RWPE1 (cell line): ENCODE results near the gene LRRC26.

Experiments
- CTCF ChIA-PET: fragments of 350-600 bp; sonication (Branson Sonifier 250); formaldehyde crosslinking; extraction: SDS; loops from one replicate; lab custom pipeline; 2021; lab: Yijun Ruan, JAX
- POLR2A ChIA-PET: fragments of 400-600 bp; formaldehyde crosslinking; extraction: SDS; loops from one replicate; lab custom pipeline; 2020; ENCODE audit warnings: antibody characterized with exemption; ENCODE audit not compliant: low non-redundant PET; lab: Yijun Ruan, JAX
- DNase-seq: peaks from one replicate; pipeline ENCODE4 v3.0.0; 2012; ENCODE audit warnings: low spot score
- H3K27ac ChIP-seq: fragments of 450-650 bp; 2 replicates; pipeline ENCODE4 v1.5.1; 2017
- TF ChIP-seq, protein P1 (sequence below): fragments of 450-650 bp; conservative IDR thresholded peaks from 2 replicates; pipeline ENCODE4 v1.5.1; 2017; ENCODE audit warnings: low read depth, mild to moderate bottlenecking

LRRC26 gene, protein sequence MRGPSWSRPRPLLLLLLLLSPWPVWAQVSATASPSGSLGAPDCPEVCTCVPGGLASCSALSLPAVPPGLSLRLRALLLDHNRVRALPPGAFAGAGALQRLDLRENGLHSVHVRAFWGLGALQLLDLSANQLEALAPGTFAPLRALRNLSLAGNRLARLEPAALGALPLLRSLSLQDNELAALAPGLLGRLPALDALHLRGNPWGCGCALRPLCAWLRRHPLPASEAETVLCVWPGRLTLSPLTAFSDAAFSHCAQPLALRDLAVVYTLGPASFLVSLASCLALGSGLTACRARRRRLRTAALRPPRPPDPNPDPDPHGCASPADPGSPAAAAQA

DNA sequence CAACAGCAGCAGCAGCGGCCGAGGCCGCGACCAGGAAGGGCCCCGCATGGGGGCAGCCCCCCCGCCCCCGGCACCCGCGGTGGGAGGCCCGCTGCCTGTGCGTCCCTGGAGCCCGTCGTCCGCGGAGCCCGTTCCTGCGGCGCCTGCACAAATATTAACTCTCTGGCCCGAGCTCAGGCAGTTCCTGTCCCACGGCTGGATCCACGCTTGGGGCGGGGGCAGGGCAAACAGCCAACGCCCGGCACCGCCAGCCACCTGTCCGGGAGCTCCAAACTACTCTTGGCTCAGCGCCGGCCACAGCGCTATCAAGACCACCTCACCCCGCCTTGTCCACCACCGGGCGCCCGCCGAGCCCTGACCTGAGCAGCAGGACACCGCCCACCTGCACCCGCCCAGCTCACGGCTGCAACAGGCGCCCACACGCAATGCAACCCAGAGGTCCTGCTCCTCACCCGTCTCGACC is at the start of gene LRRC26:
Gene LRRC26, minus strand, starts transcription at position 156 of the 463 bp plus-strand sequence. Its CDS starts 108 bp downstream, at position 48.
- CTCF ChIA-PET, result interaction anchor here (1.7 kb wide), 1 partner anchor 67 kb away, joined by 9 read pairs; no protein-coding TSS in a partner anchor

DNA sequence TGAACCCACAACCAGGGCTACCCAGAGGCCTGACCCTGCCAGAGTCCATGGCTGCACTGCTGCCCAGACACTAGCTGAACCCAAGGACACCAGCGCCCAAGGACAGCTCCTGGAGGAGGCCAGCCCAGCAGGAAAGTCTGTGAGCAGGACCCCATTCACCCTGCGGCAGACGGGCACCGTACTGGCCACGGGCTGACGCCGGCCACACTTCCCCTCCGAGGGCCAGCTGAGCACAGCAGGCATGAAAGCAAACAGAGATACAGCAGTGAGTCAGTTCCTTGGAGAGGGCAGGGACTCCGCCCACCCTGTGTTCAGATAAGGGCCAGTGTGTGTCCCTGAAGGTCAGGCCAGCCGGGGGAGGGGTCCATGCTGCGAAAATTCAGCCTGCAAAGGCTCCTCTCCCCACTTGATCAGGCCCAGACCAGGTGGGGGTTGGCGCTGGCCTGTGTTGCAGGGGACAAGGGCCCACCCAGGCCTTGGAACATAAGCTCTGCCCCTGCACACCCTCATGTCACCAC is 49.0 kb upstream of the LRRC26 start:
- no peak for DNase-seq
- ChIA-PET CTCF (interaction anchor here (0.7 to 1.1 kb wide), 3 partner anchors 30 to 104 kb away, joined by 3 to 6 read pairs (median 6); partner anchors contain the start of gene SSNA1), POLR2A (no interaction called here)
- TF ChIP-seq, protein P1, sequence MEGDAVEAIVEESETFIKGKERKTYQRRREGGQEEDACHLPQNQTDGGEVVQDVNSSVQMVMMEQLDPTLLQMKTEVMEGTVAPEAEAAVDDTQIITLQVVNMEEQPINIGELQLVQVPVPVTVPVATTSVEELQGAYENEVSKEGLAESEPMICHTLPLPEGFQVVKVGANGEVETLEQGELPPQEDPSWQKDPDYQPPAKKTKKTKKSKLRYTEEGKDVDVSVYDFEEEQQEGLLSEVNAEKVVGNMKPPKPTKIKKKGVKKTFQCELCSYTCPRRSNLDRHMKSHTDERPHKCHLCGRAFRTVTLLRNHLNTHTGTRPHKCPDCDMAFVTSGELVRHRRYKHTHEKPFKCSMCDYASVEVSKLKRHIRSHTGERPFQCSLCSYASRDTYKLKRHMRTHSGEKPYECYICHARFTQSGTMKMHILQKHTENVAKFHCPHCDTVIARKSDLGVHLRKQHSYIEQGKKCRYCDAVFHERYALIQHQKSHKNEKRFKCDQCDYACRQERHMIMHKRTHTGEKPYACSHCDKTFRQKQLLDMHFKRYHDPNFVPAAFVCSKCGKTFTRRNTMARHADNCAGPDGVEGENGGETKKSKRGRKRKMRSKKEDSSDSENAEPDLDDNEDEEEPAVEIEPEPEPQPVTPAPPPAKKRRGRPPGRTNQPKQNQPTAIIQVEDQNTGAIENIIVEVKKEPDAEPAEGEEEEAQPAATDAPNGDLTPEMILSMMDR, result no peak
- peak overlapping the region; percentile 82 for H3K27ac ChIP-seq

More for the DNA sequence above, at the start of gene LRRC26:
- peak within 1 kb of the TSS; percentile 1; the same call in 1 of the 2 replicates for H3K27ac ChIP-seq
- TF ChIP-seq, protein P1, result no peak
- POLR2A ChIA-PET, result interaction anchor here (0.9 to 2.0 kb wide), 2 partner anchors 19 to 41 kb away, joined by 3 to 5 read pairs; no protein-coding TSS in a partner anchor
- no peak for DNase-seq

DNA sequence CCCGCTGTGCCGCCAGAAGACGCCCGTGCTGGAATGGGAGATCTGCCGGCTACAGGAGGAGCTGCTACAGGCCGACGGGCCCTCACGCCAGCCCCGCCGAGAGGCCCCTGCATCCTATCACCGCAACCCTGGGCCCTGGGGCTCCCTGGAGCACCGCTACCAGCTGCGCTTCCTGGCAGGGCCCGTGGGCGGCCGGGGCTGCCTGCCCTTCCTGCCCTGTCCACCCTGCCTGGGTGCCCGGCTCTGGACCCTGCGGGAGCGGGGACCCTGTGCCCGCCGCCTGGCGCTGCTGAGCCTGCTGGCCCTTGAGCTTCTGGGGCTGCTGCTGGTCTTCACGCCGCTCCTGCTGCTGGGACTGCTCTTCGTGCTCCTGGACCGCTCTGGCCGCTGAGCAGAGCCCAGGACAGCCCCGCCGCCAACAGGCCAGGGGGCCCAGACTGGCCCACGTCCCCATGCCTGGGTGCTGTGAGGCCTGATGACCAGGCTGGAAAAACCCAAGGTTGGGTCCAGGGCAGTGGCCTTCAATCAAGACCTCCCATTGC is 48.4 kb upstream of the LRRC26 start:
- peak overlapping the region; percentile 82 for H3K27ac ChIP-seq
- TF ChIP-seq, protein P1, result no peak
- ChIA-PET CTCF (interaction anchor here (0.7 to 3.0 kb wide), 3 partner anchors 9 to 42 kb away, joined by 4 to 13 read pairs (median 6); partner anchors contain the start of gene RNF224), POLR2A (no interaction called here)
- no peak for DNase-seq

DNA sequence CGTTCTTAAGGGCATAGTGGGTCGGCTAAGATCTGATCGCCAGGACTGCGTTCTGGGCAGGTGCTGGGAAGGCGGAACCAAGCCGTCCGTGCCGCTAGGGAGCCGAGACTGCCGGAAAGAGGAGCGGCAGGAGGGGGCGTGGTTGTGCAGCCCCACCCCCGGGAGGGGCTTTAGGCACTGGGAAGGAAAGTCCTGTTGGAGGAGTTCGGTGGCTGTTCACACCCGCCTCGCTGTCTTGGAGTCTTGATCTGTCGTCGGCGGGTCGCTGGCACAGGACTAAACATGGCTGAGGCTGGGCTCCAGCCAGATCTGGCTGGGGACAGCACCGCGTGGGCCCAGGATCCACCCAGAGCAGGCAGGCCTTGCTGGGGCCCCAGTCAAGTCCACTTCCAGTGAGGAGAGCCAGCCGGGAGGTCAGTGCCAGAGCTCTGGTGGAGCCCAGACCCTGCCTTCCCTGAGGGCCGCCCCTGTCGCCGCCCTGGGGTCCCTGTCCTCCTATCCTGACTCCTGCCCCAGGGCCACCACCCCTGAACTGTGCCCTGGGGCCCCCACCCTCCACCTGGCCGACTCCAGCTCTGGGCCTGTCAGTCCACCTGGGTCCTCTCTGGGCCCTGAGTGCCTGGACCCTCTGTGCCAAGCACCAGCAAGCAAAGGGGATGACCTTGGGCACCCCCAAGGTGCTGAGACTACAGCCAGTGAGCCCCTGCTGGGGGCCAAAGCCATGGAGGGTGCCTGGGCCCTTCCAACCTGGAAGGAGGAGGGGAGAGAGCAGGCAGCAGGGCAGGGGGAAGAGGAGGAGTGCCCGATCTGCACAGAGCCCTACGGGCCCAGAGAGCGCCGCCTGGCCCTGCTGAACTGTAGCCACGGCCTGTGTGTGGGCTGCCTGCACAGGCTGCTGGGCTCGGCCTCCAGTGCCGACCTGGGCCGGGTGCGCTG is 47.7 kb upstream of the LRRC26 start:
- TF ChIP-seq, protein P1, result no peak
- DNase-seq, result peak; percentile 96
- ChIA-PET CTCF (interaction anchor here (0.6 to 3.0 kb wide), 6 partner anchors 9 to 103 kb away, joined by 3 to 13 read pairs (median 5); partner anchors contain the start of gene RNF224), POLR2A (interaction anchor here (1.0 kb wide), 1 partner anchor 23 kb away, joined by 3 read pairs; no protein-coding TSS in a partner anchor)
- peak overlapping the region; percentile 82 for H3K27ac ChIP-seq

DNA sequence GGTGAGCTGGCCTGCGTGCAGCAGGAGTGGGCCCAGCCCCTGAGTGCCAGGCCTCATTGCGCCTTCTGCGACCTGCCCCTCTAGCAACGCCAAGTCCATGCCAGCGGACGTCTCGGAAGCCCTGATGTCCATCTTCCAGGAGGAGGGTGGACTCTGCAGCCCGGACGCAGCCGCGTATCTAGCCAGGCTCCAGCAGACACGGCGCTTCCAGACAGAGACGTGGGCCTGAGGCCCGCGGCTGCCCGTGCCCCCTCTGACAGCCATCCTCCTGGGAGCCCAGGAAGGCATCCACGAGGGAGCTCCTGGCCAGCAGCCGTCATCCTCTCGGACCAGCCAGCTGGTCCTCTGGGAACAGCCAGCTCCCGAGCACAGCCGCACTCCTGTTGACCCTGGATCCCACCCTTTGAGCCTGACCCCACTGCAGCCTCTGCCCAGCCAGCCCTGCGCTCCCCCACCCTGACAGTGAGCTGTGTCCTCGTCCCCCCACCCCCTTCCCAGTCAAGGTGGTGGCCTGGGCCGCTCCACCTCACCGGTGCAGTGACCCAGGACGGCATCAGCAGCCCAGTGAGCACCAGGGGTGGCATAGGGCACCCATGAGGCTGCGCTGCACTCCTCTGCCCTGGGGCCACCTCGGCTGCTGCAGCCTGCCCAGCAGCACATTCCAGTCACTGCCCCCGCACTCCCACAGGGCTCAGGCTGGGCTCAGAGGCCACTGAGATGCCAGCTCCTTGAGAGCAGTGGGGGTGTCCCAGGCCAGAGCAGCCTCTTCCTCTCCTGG is 46.5 kb upstream of the LRRC26 start:
- DNase-seq, result no peak
- ChIA-PET CTCF (interaction anchor here (0.6 to 3.0 kb wide), 5 partner anchors 11 to 101 kb away, joined by 3 to 13 read pairs (median 4); partner anchors contain the start of gene RNF224), POLR2A (interaction anchor here (0.6 to 1.3 kb wide), 3 partner anchors 10 to 40 kb away, joined by 3 to 4 read pairs (median 3); partner anchors contain the start of genes ANAPC2 and SSNA1)
- H3K27ac ChIP-seq, result peak overlapping the region; percentile 82
- TF ChIP-seq, protein P1, result no peak
